ENCODE measurements around the gene ARRB1. TPM values are rescaled to one million over a fixed set of nuclear protein-coding genes. Genes with fewer than 3 reads are reported as not detected.

ARRB1 gene
- total RNA-seq, 1 experiment from 2014 or later = 219 TPM

GRCh38 chr11:75242722-75243600 lies 108.5 kb downstream of the ARRB1 start:
- POLR2A ChIA-PET = no interaction called here
- intact Hi-C loops (cut with micrococcal nuclease; ENCODE audit: unreplicated experiment) = loop anchor here (10.0 kb wide), 1 partner anchor 318 kb away; no protein-coding TSS in a partner anchor
- no TSS peak for BruUV-seq (replicated peaks)

More at GRCh38 chr11:75242722-75243600, 108.5 kb downstream of the ARRB1 start:
- no peak overlapping the region for H3K27ac ChIP-seq (ENCODE audit: low read length)
- H3K4me3 ChIP-seq (ENCODE audit: low read depth in 2 of 2, low read length in 2 of 2) = no peak overlapping the region
- no peak for ATAC-seq
- H3K4me1 ChIP-seq (ENCODE audit: control insufficient read depth, insufficient read depth, low read length) = no peaks in the 10 kb centered on the region
- H3K36me3 ChIP-seq (ENCODE audit: control insufficient read depth, insufficient read depth, low read length) = no peaks in the 10 kb centered on the region
- no peaks in the 10 kb centered on the region for H3K9me3 ChIP-seq (ENCODE audit: control insufficient read depth, insufficient read depth, low read depth, low read length)
- DNase-seq (ENCODE audit: low read depth, low spot score) = no peak
- no peak for TF ChIP-seq TCF7L2 (IDR thresholded peaks at IDR 0.05; ENCODE audit: low read depth, low read length)
- no peak for TF ChIP-seq POLR2AphosphoS5 (IDR thresholded peaks at IDR 0.05; ENCODE audit: low read depth, low read length)
- no peak for TF ChIP-seq REST (IDR thresholded peaks at IDR 0.05; ENCODE audit: insufficient read depth in 1 of 2, low read depth in 2 of 2, low read length in 1 of 2)
- TF ChIP-seq, protein P1, sequence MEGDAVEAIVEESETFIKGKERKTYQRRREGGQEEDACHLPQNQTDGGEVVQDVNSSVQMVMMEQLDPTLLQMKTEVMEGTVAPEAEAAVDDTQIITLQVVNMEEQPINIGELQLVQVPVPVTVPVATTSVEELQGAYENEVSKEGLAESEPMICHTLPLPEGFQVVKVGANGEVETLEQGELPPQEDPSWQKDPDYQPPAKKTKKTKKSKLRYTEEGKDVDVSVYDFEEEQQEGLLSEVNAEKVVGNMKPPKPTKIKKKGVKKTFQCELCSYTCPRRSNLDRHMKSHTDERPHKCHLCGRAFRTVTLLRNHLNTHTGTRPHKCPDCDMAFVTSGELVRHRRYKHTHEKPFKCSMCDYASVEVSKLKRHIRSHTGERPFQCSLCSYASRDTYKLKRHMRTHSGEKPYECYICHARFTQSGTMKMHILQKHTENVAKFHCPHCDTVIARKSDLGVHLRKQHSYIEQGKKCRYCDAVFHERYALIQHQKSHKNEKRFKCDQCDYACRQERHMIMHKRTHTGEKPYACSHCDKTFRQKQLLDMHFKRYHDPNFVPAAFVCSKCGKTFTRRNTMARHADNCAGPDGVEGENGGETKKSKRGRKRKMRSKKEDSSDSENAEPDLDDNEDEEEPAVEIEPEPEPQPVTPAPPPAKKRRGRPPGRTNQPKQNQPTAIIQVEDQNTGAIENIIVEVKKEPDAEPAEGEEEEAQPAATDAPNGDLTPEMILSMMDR (IDR thresholded peaks at IDR 0.05) = no peak
- TF ChIP-seq SIN3A (IDR thresholded peaks at IDR 0.05; ENCODE audit: borderline replicate concordance, insufficient read depth, low read depth, low read length) = no peak
- CTCF ChIA-PET = interaction anchor here (0.6 to 5.7 kb wide), 6 partner anchors 29 to 313 kb away, joined by 3 to 66 read pairs (median 6); no protein-coding TSS in a partner anchor
- in situ Hi-C loops (cut with HindIII; ENCODE audit: low pct_unique_long_range_greater_than_20kb, low sequenced_read_pairs) = loop anchor here (25.0 kb wide), 1 partner anchor 231 kb away; no protein-coding TSS in a partner anchor
- no peaks in the 10 kb centered on the region; the same call in 1 of the 2 replicates for H3K27me3 ChIP-seq (ENCODE audit: control insufficient read depth, insufficient read depth, low read length)
